ENCODE results near the gene FUOM.
"Not testable (repeated sequence)": the region's sequence is repeated elsewhere in the genome, so short reads cannot be mapped to it uniquely, and the experiment has no call there.

FUOM gene

DNA sequence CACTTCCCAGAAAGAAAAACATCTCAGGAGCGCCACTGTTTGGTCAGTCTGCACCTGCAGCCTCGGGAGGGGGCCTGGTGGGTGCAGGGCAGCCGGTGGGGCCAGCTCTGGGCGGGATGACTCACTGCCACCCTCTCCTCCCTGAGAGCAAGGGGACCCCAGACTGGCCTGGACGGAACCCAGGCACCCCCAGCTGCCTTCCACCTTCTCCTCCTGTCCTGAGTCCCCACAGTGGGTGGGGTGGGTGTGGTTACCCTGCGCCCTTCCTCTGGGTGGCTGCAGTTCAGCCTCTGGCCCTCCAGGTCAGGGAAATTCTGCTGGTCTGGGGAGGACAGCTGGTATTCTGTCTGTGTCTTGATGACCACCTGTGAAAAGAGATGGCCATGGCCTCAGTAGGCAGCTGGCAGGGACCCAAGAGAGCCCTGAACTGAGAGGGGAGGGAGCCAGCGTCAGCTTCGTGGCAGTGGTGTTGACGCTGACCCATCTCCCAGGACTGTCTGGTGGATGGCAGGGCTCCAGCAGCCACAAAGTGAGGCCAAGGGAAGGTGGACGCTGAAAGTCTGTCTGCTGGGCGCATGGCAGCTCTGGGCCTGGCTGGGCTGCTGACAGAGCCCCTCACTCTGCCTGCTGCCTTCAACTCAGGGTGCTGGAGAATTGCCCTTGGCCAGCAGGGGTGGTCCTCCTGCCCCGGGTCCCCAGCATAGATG, 30.0 kb downstream of the FUOM start:
- no peak for DNase-seq

DNA sequence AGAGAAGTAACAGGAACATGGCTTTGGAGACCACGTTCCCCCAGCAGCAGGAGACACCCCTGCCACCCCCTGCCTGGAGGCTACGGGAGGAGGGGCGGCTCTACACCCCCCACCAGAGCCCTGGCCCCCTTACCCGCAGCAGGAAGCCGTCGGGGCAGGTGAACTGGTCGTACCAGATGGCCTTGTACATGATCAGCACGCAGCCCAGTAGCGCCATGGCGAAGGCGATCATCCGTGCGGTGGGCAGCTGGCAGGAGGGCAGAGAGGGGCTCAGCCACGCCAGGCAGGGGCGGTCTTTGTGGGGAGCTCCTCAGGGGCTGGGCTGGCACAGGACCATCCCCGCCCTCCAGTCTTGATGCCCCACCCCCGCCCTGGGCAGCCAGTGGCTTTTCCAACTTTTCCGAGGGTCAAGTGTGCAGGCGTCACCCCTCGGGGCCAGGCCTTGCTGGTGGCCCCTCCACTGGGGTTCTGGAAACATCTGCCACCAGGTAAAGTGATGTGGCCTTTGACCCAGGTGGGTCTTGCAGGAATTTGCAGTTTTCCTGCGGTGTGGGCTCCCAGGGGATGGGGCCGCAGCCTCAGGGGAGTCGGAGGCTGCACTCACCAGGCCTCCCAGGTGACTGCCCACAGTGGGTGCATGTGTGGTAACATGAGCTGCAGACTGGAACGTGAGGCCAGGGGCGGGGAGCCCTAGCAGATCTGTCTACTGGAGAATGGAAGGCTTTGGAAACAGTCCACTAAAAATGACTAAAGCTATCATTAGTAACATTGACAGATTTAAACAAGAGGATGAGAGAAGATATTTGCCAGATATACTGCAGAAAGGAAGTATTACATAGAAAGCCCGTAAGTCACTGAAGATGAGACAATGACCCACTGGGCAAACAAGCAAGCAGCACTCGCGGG, 30.8 kb downstream of the FUOM start:
- DNase-seq, result no peak

DNA sequence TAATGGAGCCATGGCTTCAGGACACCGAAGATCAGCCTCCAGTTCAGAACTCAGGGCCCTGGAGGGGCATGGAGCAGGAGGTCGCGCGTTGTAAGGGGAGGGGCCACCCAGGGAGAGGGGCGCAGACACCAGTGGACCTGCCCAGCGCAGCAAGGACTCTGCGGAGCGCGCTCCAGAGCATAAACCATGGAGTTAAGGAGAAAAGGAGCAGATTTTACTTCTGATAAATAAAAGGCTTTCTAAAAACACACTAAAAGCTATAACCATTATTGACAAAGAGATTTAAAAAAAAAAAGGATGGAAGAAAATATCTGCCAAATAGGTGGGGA, 31.6 kb downstream of the FUOM start:
- DNase-seq, result no peak

DNA sequence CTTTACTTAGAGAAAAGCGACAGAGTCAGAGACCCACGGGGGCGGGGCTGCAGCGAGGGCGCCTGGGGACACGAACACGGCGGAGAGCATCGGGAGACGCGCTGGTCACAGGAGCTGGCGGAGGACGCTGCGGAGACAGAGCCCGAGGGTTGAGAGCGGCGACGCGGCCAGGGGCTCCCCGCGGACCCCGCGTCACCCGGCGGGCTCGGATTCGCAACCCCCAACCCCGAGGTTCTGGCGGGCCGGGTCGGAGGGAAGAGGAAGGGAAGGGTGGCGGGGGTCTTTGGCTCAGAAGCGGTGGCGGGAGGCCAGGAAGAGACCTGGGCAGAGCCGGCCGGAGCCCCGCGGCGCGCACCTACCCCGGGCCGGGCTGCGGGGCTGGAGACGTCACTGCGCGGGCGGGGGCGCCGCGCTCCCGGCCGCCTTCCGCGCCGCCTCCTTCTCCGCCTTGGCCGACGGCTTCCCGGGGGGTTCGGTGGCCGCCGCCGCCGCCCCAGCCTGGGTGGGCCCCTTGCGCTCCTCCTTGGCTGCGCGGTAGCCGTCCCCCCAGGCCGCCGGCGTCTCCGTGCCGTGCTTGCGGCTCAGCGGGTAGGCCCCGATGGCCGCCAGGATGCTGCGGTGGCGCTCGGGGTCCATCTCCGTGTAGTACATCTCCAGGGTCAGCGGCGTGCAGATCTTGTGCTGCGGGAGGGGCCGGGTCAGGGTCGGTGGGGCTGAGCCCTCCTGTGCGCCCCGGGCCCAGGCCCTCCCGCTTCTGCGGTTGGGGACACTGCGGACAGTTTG, 32.2 kb downstream of the FUOM start:
- DNase-seq, result no peak

DNA sequence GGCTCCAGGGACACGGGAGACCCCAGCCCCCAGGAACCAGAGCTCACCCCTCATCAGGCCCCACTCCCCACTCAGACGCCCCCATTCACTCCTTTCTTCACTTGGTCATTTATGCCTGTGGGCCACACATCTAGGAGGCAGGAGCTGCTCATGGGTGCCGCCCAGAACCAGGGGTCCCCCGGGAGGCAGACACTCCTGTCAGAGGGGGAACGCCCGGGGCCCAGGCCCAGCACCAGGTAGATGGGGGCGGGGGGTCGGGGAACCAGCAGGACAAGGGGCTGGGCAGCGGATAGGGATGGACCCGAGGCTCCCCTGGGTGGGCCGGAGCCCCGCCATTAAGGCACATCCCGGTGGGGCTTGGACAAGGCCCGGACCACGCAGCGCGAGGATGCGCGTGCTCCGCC, 33.0 kb downstream of the FUOM start:
- no peak for DNase-seq

DNA sequence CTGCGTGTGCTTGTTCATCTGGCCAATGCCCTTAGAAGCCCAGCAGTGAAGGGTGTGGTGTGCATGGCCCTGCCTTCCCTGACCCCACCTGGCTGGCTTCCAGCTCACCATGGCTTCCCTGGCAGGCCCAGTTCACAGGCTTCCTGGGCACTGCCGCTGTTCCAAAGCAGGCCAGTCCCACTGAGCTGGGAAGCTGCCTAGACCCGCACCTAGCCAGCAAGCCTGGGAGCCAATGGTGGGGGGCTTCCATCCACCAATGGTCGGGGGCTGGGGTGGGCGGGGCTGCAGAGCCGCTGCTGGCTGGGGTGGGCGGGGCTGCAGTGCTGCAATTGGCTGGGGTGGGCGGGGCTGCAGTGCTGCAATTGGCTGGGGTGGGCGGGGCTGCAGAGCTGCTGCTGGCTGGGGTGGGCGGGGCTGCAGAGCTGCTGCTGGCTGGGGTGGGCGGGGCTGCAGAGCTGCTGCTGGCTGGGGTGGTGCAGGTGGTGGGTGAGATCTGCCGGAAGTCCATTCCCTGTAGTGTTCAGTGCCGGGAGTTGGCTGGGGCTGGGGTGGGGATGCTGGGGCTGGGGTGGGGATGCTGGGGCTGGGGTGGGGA, 33.5 kb downstream of the FUOM start:
- peak; percentile 40 for DNase-seq

DNA sequence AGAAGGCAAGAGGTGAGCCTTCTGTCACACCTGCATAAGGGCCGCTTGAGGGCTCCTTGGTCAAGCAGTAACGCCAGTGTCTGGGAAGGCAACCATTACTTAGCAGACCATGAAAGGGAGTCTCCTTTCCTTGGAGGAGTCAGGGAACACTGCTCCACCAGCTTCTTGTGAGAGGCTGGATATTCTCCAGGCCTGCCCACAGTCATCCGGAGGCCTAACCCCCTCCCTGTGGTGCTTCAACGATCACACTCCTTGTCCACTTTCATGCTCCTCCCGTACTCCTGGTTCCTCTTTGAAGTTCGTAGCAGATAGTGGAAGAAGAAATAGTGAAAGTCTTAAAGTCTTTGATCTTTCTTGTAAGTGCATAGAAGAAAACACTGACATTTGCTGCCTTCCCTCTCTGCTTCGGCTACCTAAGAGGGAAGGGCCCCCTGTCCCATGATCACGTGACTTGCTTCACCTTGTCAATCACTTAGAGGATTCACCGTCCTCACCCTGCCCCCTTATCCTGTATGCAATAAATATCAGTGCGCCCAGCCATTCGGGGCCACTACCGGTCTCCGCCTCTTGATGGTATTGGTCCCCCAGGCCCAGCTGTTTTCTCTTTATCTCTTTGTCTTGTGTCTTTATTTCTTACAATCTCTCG, 35.6 kb downstream of the FUOM start:
- not testable (repeated sequence) for DNase-seq

DNA sequence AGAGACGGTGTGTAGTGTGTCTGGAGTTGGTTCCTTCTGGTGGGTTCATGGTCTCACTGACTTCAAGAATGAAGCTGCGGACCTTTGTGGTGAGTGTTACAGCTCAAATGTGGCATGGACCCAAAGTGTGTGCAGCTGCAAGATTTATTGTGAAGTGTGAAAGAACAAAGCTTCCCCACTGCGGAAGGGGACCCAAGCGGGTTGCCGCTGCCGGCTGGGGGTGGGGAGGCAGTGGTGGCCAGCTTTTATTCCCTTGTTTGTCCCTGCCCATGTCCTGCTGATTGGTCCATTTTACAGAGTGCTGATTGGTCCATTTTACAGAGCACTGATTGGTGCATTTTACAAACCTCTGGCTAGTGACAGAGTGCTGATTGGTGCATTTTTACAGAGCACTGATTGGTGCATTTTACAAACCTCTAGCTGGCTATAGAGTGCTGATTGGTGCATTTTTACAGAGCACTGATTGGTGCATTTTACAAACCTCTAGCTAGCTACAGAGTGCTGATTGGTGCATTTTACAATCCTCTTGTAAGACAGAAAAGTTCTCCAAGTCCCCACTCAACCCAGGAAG, 36.9 kb downstream of the FUOM start:
- not testable (repeated sequence) for DNase-seq

DNA sequence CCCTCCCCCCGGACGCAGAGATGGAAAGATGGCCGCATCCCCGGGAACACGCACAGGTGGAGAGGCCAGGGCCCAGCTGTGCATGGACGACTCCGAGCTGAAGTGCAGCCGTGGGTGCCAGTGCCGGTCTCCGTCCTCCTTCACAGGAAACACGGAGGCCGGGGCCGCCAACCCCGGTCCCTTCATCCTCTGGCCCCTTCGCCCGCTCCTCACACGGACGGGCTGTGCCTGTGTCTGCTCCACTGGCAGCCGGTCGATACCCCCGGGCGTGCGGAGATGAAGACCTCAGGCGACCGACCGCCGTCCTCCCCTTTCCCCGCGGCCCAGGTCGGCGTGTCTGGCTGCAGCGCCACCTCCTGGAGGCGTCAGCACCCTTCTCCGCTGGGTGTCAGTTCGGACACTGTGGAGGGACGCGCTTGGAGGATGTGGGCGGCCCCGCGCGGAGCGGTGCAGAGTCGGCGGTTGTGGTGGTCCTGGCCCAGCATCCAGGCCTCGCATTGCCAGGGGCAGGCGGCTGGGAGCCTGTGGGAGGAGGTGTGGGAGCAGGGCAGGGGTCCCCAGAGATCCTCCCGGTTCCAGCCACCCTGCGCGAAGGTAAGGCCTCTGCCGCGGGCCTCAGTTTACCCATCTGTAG, 39.2 kb downstream of the FUOM start:
- DNase-seq, result peak; percentile 36

DNA sequence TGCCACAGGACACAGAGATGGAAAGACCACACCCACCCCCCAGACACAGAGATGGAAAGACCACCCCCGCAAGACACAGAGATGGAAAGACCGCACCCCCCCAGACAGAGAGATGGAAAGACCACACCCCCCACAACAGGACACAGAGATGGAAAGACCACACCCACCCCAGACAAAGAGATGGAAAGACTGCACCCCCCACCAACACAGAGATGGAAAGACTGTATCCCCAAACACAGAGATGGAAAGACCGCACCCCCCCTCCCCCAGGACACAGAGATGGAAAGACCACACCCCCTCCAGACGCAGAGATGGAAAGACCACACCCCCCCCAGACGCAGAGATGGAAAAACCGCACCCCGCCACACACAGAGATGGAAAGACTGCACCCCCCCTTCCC, 41.1 kb downstream of the FUOM start:
- DNase-seq, result no peak

DNA sequence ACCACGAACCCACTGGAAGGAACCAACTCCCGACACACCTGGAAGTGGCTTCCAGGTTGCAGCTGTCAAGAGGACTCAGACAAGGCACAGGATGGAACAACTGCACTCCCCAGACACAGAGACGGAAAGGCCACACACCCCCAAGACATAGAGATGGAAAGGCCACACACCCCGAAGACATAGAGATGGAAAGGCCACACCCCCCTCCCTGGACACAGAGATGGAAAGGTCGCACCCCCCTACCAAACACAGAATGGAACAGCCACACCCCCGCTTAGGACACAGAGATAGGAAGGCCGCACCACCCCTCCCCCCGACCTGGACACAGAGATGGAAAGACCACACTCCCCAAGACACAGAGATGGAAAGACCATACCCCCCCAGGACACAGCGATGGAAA, 41.6 kb downstream of the FUOM start:
- no peak for DNase-seq

DNA sequence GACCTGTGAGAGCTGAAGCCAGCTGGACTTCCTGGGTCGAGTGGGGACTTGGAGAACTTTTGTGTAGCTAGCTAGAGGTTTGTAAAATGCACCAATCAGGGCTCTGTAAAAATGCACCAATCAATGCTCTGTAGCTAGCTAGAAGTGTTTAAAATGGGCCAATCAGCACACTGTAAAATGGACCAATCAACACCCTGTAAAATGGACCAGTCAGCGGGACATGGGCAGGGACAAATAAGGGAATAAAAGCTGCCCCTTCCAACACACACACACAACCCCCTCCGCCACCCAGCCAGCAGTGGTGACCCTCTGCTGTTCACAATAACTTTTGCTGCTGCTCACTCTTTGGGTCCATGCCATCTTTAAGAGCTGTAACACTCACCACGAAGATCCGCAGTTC, 42.0 kb downstream of the FUOM start:
- DNase-seq, result no peak

DNA sequence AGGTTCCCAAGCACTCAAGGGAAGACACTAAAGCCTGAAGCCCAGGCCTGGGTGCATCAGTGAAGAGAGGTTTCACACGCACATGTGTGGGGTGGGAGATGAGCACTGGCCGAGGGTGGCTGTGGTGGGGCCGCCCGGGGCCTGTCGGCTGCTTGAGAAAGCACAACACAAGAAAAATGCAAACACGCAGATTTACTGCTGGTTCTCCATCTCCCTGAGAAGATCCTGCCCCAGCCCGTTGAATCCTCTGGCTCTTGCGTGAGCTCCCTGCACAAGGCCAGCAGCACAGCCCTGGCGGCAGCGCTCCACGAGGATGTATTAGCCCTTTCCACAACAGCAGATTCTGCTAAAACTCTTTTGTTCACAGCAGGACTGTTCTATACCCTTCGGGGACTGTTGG, 42.9 kb downstream of the FUOM start:
- no peak for DNase-seq

DNA sequence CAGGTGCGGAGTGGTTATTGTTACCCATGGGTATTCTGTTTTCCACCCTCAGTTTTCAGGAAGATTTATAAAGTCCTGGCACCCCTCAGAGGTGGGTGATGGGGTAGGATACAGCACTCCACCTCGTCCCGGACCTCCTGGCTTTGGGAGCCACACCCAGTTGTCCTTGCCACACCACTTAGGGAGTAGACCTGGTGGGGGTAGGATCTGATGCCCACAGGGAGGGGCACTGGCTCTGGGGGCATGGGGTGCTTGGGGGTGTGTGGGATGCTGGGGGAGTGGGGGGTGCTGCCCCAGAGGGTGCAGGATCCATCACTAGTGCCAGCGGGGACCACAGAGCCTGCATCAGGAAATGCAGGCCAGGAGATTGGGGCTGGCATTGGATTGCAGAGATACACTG, 44.6 kb downstream of the FUOM start:
- no peak for DNase-seq

DNA sequence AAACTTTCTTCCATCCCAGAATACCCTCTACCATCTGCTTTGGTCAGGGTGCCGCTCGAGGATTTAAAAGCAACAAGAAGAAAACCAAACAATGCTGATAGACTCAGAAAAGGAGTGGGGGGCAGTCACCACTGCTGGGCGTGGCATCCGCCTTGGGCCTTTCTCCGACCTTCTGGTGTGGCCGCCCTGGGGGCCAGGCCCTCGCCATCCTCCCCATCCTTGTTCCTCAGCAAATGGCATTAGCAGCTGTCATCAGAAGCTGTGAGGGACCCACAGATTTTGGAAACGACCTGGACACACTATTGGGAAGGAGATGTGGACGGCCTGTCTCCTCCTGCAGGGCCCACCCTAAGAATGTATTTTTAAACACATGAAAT, 45.1 kb downstream of the FUOM start:
- no peak for DNase-seq

DNA sequence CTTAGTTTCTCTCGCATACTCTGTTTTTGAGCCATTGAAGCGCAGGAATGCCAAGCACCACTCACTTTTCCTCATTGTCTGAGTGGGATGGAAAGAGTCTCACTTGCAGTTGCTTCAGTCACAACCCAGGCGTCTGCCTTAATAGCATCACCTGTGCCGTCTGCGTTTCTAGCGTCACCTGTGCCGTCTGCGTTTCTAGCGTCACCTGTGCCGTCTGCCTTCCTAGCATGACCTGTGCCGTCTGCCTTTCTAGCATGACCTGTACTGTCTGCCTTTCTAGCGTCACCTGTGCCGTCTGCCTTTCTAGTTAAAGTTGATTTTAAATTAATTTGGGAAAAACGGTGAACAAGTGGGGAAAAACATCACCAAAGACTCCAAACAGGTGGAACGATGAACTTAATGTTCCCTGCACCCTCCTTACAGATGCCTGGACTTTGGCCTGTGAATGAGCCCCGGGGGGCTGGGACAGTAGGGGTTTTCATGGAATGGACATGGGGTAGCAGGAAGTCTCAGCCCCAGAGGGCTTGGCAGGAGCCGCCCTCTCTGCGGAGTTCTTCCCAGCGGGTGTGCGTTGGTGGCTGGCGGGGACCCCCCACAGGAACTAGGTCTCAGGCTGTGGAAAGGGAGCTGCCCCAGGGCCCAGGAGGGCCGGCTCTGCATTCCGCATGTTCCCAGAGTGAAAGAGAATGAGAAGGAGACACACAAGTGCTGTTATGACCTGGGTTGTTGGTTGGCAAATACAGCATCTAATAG, 45.6 kb downstream of the FUOM start:
- DNase-seq, result no peak

DNA sequence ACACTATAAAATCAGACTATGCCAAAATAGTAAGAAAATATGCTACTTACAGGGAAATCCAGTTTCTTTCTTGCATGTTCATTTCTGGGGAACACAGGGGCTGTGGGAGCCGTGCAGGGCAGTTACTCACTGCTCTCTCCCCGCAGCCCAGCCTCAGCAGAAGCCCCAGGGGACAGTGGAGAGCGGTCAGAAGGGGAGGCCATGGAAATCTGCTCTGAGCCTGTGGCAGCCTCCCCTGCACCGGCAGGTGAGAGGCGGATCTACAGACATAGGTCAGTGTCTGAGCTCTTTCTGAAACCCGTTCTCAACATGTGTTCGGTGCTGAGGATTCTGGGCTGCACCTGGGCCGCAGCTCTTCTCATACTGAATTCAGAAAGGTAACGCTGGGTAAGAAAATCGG, 46.2 kb downstream of the FUOM start:
- DNase-seq, result no peak

DNA sequence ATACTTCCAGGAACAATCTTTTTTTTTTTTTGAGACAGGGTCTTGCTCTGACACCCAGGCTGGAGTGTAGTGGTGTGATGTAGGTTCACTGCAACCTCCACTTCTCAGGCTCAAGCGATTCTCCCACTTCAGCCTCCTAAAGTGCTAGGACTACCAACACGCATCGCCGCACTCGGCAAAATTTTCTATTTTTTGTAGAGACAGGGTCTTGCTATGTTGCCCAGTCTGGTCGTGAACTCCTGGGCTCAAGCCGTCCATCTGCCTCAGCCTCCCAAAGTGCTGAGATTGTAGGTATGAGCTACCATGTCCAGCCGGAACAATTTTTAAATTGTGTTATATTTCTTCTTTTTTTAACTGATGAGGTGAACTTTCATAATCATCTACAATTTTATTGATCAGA, 47.0 kb downstream of the FUOM start:
- no peak for DNase-seq

DNA sequence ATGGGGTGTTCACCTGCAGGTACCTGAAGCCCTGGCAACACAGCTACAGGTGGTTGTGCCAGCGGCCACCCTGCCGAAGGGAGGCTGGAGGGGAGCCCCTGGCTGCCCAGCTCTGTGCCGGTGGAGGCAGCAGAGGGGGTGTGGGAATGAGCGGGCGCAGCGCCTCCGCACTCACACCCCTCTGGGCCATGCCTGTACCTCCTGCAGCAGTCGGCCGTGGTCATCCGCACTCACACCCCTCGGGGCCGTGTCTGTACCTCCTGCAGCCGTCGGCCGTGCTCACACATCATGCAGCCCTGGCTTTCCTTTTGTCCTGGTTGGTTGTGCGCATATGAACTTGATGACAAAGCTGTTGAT, 47.4 kb downstream of the FUOM start:
- DNase-seq, result no peak

DNA sequence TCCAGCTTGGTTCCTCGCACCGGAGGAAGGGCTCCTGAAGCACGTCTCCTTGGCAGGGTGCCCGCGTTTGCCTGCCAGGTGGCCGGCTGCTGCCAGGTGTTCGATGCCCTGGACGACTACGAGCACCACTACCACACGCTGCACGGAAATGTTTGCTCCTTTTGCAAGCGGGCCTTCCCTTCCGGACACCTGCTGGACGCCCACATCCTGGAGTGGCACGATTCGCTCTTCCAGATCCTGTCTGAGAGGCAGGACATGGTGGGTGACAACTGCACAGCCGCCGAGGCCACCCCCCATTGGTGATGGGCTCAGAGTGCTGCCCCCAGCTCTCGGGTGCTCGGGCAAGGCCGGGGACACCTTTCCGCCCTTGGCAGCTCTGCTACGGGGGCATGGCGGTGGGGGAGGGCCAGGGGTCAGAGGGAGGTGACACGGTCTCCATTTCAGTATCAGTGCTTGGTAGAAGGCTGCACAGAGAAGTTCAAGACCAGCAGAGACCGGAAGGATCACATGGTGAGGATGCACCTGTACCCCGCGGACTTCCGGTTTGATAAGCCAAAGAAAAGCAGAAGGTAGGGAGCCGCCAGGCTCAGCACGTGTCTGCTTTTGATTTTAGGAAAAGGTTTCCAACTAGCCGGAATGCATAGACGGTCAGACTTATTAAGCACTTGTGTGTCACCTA, 48.0 kb downstream of the FUOM start:
- DNase-seq, result no peak
